Astrocyte of the spinal cord (primary cell): ENCODE data around the gene LRPAP1.

Experiments used
- DNase-seq: peaks from one replicate; pipeline ENCODE4 v3.0.0; 2011; ENCODE audit warnings: low read depth, low spot score
- H3K4me3 ChIP-seq: 2 replicates; pipeline ENCODE4 v1.5.1; 2011; ENCODE audit warnings: low read depth, mild to moderate bottlenecking, low read length, moderate library complexity
- CTCF ChIP-seq: IDR thresholded peaks from 2 replicates; pipeline ENCODE4 v1.5.1; 2012; ENCODE audit warnings: low read depth, mild to moderate bottlenecking, low read length, inconsistent platforms
- in situ Hi-C: cut with HindIII; loops from 2 replicates; pipeline ENCODE4 v1.10.0; 2017; ENCODE audit warnings: low sequenced_read_pairs

LRPAP1 gene

DNA sequence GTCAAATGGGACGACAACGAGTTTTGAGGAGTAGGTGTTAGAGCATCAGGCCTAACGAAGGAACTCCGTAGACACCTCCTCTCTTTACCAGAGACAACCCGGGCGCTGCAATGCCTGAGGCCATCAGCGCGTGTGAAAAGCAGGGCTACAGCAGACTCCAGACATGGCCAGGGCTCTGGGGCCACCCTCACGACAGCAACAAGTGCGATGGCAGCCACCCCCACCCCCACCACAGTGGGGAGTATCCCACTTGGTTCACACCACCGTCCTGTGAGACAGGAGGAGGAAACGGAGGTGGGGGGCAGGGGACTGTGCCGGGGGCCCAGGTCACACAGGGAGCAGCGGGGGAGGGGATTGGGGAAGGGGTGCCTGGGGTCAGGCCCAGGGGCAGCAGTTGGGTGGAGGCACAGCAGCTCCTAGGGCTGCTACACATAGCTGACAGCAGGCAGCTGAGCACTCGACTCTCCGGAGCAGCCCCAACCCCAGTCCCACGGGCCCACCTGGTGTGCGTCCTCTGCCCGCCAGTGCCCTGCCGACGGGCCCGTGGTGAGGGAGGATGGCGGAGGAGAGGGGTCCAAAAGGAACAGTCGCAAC, 8.5 kb downstream of the LRPAP1 start:
- no peak for DNase-seq
- in situ Hi-C loops, result no loop called here
- no peak for TF ChIP-seq CTCF
- no peak overlapping the region for H3K4me3 ChIP-seq

DNA sequence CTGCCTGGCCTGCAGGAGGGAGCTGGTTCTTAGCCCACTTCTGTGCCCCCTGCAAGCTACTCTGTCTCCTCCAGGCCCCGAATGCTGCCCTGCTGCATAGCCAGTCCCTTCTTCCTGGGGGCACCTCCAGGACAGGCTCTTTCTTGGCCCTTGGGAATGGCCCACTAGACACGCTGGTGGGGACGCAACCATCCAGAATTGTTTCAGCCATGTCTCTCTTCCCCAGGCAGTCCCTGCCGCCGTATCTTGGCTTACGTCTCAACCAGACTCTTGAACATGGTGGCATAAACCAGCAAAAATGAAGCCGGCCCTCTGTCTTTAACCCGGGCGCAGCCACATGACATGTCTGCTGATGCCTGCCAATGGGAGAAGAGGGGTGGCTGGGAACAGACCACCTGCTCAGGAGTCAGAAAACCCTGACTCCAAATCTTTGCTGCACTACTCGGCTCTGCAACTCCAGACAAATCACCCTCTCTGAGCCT, 9.0 kb downstream of the LRPAP1 start:
- no peak for TF ChIP-seq CTCF
- in situ Hi-C loops, result no loop called here
- DNase-seq, result no peak
- no peak overlapping the region for H3K4me3 ChIP-seq

DNA sequence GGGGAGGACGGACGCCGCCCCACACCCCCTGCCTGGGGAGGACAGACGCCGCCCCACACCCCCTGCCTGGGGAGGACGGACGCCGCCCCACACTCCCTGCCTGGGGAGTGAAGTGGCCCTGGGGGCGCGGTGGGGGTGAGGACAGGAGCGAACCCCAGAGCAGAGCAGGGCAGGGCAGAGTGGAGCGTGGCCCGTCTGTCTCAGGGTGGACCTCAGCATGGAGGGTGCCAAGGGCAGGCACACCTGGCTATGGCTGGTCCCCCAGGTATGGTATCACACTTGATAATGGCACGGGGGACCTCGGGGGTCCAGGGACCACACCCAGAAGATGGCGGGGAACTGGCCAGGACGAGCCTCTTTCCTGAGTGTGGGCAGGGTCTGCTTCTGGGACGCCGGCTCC, 9.6 kb downstream of the LRPAP1 start:
- no peak overlapping the region for H3K4me3 ChIP-seq
- no peak for TF ChIP-seq CTCF
- no peak for DNase-seq
- in situ Hi-C loops, result no loop called here

GRCh38 chr4:3522326-3522640, 9.9 kb downstream of the LRPAP1 start:
- in situ Hi-C loops, result no loop called here
- DNase-seq, result no peak
- H3K4me3 ChIP-seq, result no peak overlapping the region
- TF ChIP-seq CTCF, result no peak

- in situ Hi-C loops, result no loop called here
- H3K4me3 ChIP-seq, result no peak overlapping the region
- no peak for TF ChIP-seq CTCF
- no peak for DNase-seq
These were observed 10.4 kb downstream of the LRPAP1 start for GRCh38 chr4:3521621-3522325.

- no peak overlapping the region for H3K4me3 ChIP-seq
- in situ Hi-C loops, result no loop called here
- no peak for DNase-seq
- no peak for TF ChIP-seq CTCF
These were observed 11.2 kb downstream of the LRPAP1 start for GRCh38 chr4:3520796-3521600.
